Measurements from ENCODE around the gene PRPF40B. TPM values are rescaled to one million over a fixed set of nuclear protein-coding genes. Genes with fewer than 3 reads are reported as not detected.
"Not testable (repeated sequence)": the region's sequence is repeated elsewhere in the genome, so short reads cannot be mapped to it uniquely, and the experiment has no call there.

The PRPF40B gene
- total RNA-seq, 1 experiment from 2014 or later: 6.5 TPM

- H3K27me3 ChIP-seq (replicated peaks): no peaks in the 10 kb centered on the region
- H3K4me3 ChIP-seq: no peak overlapping the region
- DNase-seq (ENCODE audit: low read depth in 1 of 2, low spot score in 2 of 2): no peak
- no peaks in the 10 kb centered on the region; the same call in 1 of the 2 replicates for H3K36me3 ChIP-seq
- H3K27ac ChIP-seq: no peak overlapping the region
- no peaks in the 10 kb centered on the region for H3K4me1 ChIP-seq (replicated peaks)
- H3K9me3 ChIP-seq (replicated peaks): no peaks in the 10 kb centered on the region
Observed at GRCh38 chr12:49588721-49589516, 34.4 kb upstream of the PRPF40B start.

GRCh38 chr12:49598527-49598926 is 24.8 kb upstream of the PRPF40B start:
- Histone ChIP-seq H3K27ac (no peak overlapping the region), H3K9me3 (replicated peaks) (no peaks in the 10 kb centered on the region), H3K4me1 (replicated peaks) (no peaks in the 10 kb centered on the region), H3K4me3 (no peak overlapping the region), H3K36me3 (no peaks in the 10 kb centered on the region), H3K27me3 (replicated peaks) (no peaks in the 10 kb centered on the region)
- no peak for DNase-seq (ENCODE audit: low read depth in 1 of 2, low spot score in 2 of 2)

DNA sequence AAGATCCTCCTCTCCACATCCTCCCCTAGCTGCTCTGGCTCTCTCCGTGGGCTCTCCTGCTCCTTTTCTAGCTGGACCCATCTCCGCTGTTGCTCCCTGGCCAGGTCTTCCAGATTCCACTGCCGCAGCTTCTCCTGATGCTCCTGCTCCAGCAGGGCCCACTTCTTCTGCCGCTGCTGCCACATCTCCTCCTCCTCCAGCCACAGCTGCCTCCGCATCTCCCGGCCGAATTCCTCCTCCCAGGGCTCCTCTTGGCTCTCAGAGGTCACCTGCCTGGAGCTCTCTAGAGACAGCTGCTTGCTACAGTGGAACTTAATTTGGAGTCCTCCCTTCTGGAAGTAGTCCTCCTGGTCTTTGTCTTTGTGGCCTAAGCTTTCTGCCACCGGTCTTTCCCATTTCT is 23.4 kb upstream of the PRPF40B start:
- no peaks in the 10 kb centered on the region for H3K36me3 ChIP-seq

GRCh38 chr12:49603721-49604120 is 19.6 kb upstream of the PRPF40B start:
- Histone ChIP-seq H3K4me1 (replicated peaks) (no peaks in the 10 kb centered on the region), H3K9me3 (replicated peaks) (no peaks in the 10 kb centered on the region), H3K36me3 (no peaks in the 10 kb centered on the region), H3K27me3 (replicated peaks) (no peaks in the 10 kb centered on the region), H3K4me3 (no peak overlapping the region), H3K27ac (no peak overlapping the region)
- no peak for DNase-seq (ENCODE audit: low read depth in 1 of 2, low spot score in 2 of 2)

More for the DNA sequence above, 23.4 kb upstream of the PRPF40B start:
- DNase-seq (ENCODE audit: low read depth in 1 of 2, low spot score in 2 of 2): no peak
- Histone ChIP-seq H3K27ac (no peak overlapping the region), H3K9me3 (replicated peaks) (no peaks in the 10 kb centered on the region), H3K4me1 (replicated peaks) (no peaks in the 10 kb centered on the region), H3K27me3 (replicated peaks) (no peaks in the 10 kb centered on the region), H3K4me3 (no peak overlapping the region)

DNA sequence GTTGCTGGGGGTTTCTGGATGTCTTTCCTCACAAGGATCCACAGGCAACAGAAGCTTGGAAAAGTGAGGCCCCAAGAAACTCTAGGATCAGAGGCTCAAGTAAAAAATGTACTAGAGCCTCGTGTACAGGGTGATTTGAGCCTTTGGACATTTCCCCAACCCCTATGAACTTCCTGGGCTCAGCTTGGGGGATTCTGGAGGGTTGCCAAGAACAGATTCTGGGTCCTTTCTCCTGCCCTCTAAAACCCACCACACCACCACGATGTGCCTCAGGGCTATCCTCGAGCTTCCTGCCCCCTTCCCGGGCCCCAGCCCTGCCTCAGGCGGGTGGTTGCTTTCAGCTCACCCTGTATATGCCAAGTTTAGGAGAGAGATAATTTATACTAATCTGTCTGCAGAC is 18.5 kb upstream of the PRPF40B start:
- H3K4me1 ChIP-seq (replicated peaks): no peaks in the 10 kb centered on the region
- H3K4me3 ChIP-seq: no peak overlapping the region
- no peaks in the 10 kb centered on the region for H3K36me3 ChIP-seq
- H3K9me3 ChIP-seq (replicated peaks): no peaks in the 10 kb centered on the region
- H3K27ac ChIP-seq: no peak overlapping the region
- DNase-seq (ENCODE audit: low read depth in 1 of 2, low spot score in 2 of 2): no peak
- no peaks in the 10 kb centered on the region for H3K27me3 ChIP-seq (replicated peaks)

- H3K4me1 ChIP-seq (replicated peaks): not testable (repeated sequence)
Observed at GRCh38 chr12:49605539-49605938, 17.8 kb upstream of the PRPF40B start, which contains the start of gene FAM186B. TSS of gene FAM186B (minus strand) at chr12:49605639. CDS start at chr12:49605477, 162 bp downstream.

GRCh38 chr12:49609059-49609874 is 14.1 kb upstream of the PRPF40B start:
- Histone ChIP-seq H3K4me1 (replicated peaks) (no peaks in the 10 kb centered on the region), H3K27ac (no peak overlapping the region), H3K4me3 (no peak overlapping the region), H3K27me3 (replicated peaks) (no peaks in the 10 kb centered on the region; the same call in 1 of the 2 replicates), H3K9me3 (replicated peaks) (no peaks in the 10 kb centered on the region), H3K36me3 (no peaks in the 10 kb centered on the region)
- no peak for DNase-seq (ENCODE audit: low read depth in 1 of 2, low spot score in 2 of 2)

More at GRCh38 chr12:49605539-49605938, 17.8 kb upstream of the PRPF40B start, which contains the start of gene FAM186B:
- H3K27ac ChIP-seq; H3K27me3 ChIP-seq (replicated peaks); H3K9me3 ChIP-seq (replicated peaks); H3K36me3 ChIP-seq; DNase-seq (ENCODE audit: low read depth in 1 of 2, low spot score in 2 of 2); H3K4me3 ChIP-seq: not testable (repeated sequence)

DNA sequence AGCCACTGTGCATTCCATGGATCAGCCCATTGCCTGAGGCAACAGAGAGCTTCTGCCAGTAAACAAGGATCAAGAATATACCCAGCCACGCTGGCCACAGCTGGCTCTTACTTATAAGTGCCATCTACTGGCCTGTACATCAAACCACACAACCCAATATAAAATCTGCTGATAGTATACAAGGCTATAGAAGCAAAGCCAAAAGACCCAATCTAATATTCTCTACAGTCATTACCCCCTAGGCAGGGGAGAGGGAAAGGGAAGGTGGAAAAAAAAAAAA is 13.5 kb upstream of the PRPF40B start:
- H3K4me1 ChIP-seq (replicated peaks): no peaks in the 10 kb centered on the region
- H3K27ac ChIP-seq: no peak overlapping the region
- no peaks in the 10 kb centered on the region; the same call in 1 of the 2 replicates for H3K9me3 ChIP-seq (replicated peaks)
- H3K4me3 ChIP-seq: no peak overlapping the region
- no peaks in the 10 kb centered on the region for H3K36me3 ChIP-seq
- H3K27me3 ChIP-seq (replicated peaks): no peaks in the 10 kb centered on the region; the same call in 1 of the 2 replicates
- DNase-seq (ENCODE audit: low read depth in 1 of 2, low spot score in 2 of 2): no peak

DNA sequence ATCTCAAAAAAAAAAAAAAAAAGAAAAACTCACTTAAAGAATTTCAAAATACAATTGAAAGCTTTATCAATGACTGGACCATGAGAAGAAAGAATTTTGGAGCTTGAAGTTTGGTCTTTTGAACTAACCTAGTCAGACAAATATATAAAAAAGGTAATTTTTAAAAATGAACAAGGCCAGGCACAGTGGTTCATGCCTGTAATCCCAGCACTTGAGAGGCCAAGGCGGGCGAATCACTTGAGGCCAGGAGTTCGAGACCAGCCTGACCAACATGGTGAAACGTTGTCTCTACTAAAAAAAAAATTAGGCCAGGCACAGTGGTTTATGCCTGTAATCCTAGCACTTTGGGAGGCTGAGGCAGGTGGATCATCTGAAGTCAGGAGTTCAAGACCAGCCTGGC is 12.6 kb upstream of the PRPF40B start:
- DNase-seq (ENCODE audit: low read depth in 1 of 2, low spot score in 2 of 2); H3K36me3 ChIP-seq; H3K27me3 ChIP-seq (replicated peaks); H3K4me3 ChIP-seq; H3K9me3 ChIP-seq (replicated peaks); H3K4me1 ChIP-seq (replicated peaks); H3K27ac ChIP-seq: not testable (repeated sequence)

- Histone ChIP-seq H3K36me3 (no peaks in the 10 kb centered on the region), H3K4me1 (replicated peaks) (no peaks in the 10 kb centered on the region), H3K27me3 (replicated peaks) (no peaks in the 10 kb centered on the region; the same call in 1 of the 2 replicates), H3K27ac (no peak overlapping the region), H3K9me3 (replicated peaks) (peaks cover 11% of the 10 kb centered on the region; the same call in 1 of the 2 replicates), H3K4me3 (no peak overlapping the region)
- DNase-seq (ENCODE audit: low read depth in 1 of 2, low spot score in 2 of 2): no peak
Observed at GRCh38 chr12:49612210-49612609, 11.2 kb upstream of the PRPF40B start.

- H3K27me3 ChIP-seq (replicated peaks): no peaks in the 10 kb centered on the region; the same call in 1 of the 2 replicates
- H3K36me3 ChIP-seq: no peaks in the 10 kb centered on the region
- no peaks in the 10 kb centered on the region for H3K4me1 ChIP-seq (replicated peaks)
- peaks cover 11% of the 10 kb centered on the region; the same call in 1 of the 2 replicates for H3K9me3 ChIP-seq (replicated peaks)
- H3K4me3 ChIP-seq: no peak overlapping the region
- H3K27ac ChIP-seq: no peak overlapping the region
- DNase-seq (ENCODE audit: low read depth in 1 of 2, low spot score in 2 of 2): no peak
Observed at GRCh38 chr12:49615725-49616124, 7.6 kb upstream of the PRPF40B start.

DNA sequence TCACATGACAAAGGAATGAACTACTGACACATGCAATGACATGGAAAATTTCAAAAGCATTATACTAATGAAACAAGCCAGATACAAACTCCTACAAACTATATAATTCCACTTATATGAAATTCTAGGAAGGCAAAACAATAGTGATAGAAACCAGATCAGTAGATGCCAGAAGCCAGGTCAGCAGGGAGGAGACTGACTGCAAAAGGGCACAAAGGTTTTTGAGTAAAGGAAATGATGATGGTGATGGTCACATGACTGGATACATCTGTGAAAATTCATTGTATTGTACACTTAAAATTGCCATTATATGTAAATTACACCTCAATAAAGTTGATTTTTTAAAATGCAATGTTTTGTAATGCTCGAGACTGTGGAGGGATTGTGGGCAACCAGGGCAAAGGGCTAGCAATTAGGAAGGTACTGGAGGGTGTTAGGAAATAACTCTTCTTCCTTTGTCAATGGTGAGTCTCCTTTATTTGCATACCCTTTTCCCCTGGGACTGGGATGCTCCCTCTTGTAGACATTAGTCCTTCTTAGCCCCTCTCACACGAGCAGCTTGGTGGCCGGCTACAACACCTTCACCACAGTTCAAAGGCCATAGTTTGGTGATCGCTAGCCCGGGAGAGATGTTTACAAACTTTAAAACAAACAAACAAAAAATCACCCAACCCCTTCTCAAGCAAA is 6.7 kb upstream of the PRPF40B start:
- DNase-seq (ENCODE audit: low read depth in 1 of 2, low spot score in 2 of 2): no peak
- Histone ChIP-seq H3K4me3 (no peak overlapping the region), H3K36me3 (no peaks in the 10 kb centered on the region), H3K27ac (no peak overlapping the region), H3K27me3 (replicated peaks) (no peaks in the 10 kb centered on the region; the same call in 1 of the 2 replicates), H3K9me3 (replicated peaks) (peaks cover 11% of the 10 kb centered on the region; the same call in 1 of the 2 replicates), H3K4me1 (replicated peaks) (peaks cover 1% of the 10 kb centered on the region; the same call in 1 of the 2 replicates)

DNA sequence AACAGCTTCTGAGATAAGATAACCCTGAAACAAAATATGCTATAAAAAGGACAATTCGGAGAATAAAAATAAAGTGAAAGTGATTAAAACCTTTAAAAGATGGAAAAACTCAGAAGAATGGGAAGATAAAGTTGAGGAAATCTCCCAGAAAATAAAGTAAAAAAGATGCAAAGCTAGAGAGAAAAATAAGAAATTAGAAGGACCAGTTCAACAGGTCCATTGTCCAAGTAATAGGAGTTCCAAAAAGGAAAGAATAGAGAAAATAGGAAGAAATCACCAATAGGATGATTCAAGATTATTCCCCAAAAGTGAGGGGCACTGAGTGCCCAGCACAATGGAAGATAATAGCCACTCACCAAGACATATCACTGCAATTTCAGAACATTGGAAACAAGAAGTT is 4.8 kb upstream of the PRPF40B start:
- Histone ChIP-seq H3K27ac (no peak overlapping the region), H3K36me3 (no peaks in the 10 kb centered on the region), H3K27me3 (replicated peaks) (no peaks in the 10 kb centered on the region), H3K9me3 (replicated peaks) (peaks cover 11% of the 10 kb centered on the region; the same call in 1 of the 2 replicates), H3K4me1 (replicated peaks) (peaks cover 13% of the 10 kb centered on the region), H3K4me3 (no peak overlapping the region)
- DNase-seq (ENCODE audit: low read depth in 1 of 2, low spot score in 2 of 2): no peak
